Measurements from ENCODE around the gene COL20A1. TPM values are rescaled to one million over a fixed set of nuclear protein-coding genes. Genes with fewer than 3 reads are reported as not detected.

Gene COL20A1
- total and polyA plus RNA-seq, 4 donors: 0.06 to 0.09 TPM; not detected in 2

DNA sequence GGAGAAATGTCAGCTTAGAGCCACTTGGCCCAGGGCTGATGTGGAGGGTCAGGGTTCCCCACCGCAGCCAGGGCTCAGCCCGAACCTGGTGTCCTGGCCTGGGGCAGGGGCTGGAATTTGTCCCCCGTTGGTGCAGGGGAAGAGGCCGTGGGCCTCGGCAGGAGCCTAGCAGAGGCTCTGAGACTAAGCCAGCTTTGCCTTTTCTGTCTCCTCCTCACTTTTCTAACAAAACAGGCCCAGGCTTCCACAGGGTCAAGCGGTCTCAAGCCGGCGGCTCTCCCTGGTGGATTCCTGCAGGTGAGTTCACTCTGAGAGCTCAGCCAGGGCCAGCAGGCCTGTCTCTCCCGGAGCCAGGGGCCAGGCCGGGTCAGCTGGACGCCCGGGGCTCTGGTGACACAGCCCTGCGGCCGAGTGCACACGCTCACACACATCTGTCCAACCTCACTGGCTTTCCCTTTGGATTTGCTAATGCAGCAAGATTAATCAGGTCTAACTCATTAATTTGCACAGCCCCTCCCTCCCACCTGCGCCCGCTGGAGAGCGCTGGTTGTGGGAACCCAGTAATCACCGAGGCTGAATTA lies 71.1 kb downstream of the COL20A1 start:
- Histone ChIP-seq H3K27me3 (ENCODE audit: control insufficient read depth in 3 of 3, insufficient read depth in 3 of 3, low read length in 2 of 3) (peaks cover 0 to 34% (median 21%) of the 10 kb centered on the region in 3 donors), H3K4me3 (no peak overlapping the region), H3K9me3 (ENCODE audit: control insufficient read depth in 4 of 4, insufficient read depth in 3 of 4, low read length in 3 of 4) (peaks cover 0 to 1% (median 0%) of the 10 kb centered on the region in 4 donors), H3K27ac (ENCODE audit: low read depth in 1 of 2, low read length in 1 of 2) (no peak overlapping the region), H3K9ac (ENCODE audit: insufficient read depth in 1 of 2, low read length in 2 of 2) (no peak overlapping the region), H3K4me1 (ENCODE audit: control insufficient read depth in 5 of 5, insufficient read depth in 5 of 5, low read length in 5 of 5) (peaks cover 0 to 13% (median 0%) of the 10 kb centered on the region in 5 donors), H3K36me3 (ENCODE audit: control insufficient read depth in 4 of 4, insufficient read depth in 4 of 4, low read length in 4 of 4) (no peaks in the 10 kb centered on the region)
- DNase-seq: no peak
- no peak for TF ChIP-seq CTCF (IDR thresholded peaks at IDR 0.05; ENCODE audit: control extremely low read depth, extremely low read depth)
- 75 to 83% methylated on average over 19 of the region's 19 CpGs for WGBS, 2 donors
- ATAC-seq (ENCODE audit: insufficient read depth, low FRiP score): no peak

GRCh38 chr20:63364801-63365585 lies 72.0 kb downstream of the COL20A1 start:
- peaks cover 0 to 31% (median 21%) of the 10 kb centered on the region in 3 donors for H3K27me3 ChIP-seq (ENCODE audit: control insufficient read depth in 3 of 3, insufficient read depth in 3 of 3, low read length in 2 of 3)
- no peak overlapping the region for H3K27ac ChIP-seq (ENCODE audit: low read depth in 1 of 2, low read length in 1 of 2)
- H3K36me3 ChIP-seq (ENCODE audit: control insufficient read depth in 4 of 4, insufficient read depth in 4 of 4, low read length in 4 of 4): no peaks in the 10 kb centered on the region
- peaks cover 0 to 13% (median 0%) of the 10 kb centered on the region in 5 donors for H3K4me1 ChIP-seq (ENCODE audit: control insufficient read depth in 5 of 5, insufficient read depth in 5 of 5, low read length in 5 of 5)
- no peak for TF ChIP-seq CTCF (IDR thresholded peaks at IDR 0.05; ENCODE audit: control extremely low read depth, extremely low read depth)
- peaks cover 0 to 4% (median 0%) of the 10 kb centered on the region in 4 donors for H3K9me3 ChIP-seq (ENCODE audit: control insufficient read depth in 4 of 4, insufficient read depth in 3 of 4, low read length in 3 of 4)
- no peak overlapping the region for H3K4me3 ChIP-seq
- WGBS, 2 donors: 70 to 78% methylated on average over 20 of the region's 20 CpGs
- no peak for DNase-seq
- peak; percentile 10 for ATAC-seq (ENCODE audit: insufficient read depth, low FRiP score)
- H3K9ac ChIP-seq (ENCODE audit: insufficient read depth in 1 of 2, low read length in 2 of 2): no peak overlapping the region

- Histone ChIP-seq H3K9ac (ENCODE audit: insufficient read depth in 1 of 2, low read length in 2 of 2) (no peak overlapping the region), H3K4me1 (ENCODE audit: control insufficient read depth in 5 of 5, insufficient read depth in 5 of 5, low read length in 5 of 5) (peaks cover 0 to 10% (median 0%) of the 10 kb centered on the region in 5 donors), H3K4me3 (no peak overlapping the region), H3K9me3 (ENCODE audit: control insufficient read depth in 4 of 4, insufficient read depth in 3 of 4, low read length in 3 of 4) (peaks cover 0 to 4% (median 0%) of the 10 kb centered on the region in 4 donors), H3K27ac (ENCODE audit: low read depth in 1 of 2, low read length in 1 of 2) (no peak overlapping the region), H3K27me3 (ENCODE audit: control insufficient read depth in 3 of 3, insufficient read depth in 3 of 3, low read length in 2 of 3) (peaks cover 0 to 26% (median 20%) of the 10 kb centered on the region in 3 donors), H3K36me3 (ENCODE audit: control insufficient read depth in 4 of 4, insufficient read depth in 4 of 4, low read length in 4 of 4) (no peaks in the 10 kb centered on the region)
- ATAC-seq (ENCODE audit: insufficient read depth, low FRiP score): no peak
- DNase-seq: no peak
- no peak for TF ChIP-seq CTCF (IDR thresholded peaks at IDR 0.05; ENCODE audit: control extremely low read depth, extremely low read depth)
- 78 to 87% methylated on average over 22 of the region's 22 CpGs for WGBS, 2 donors
These were observed 72.8 kb downstream of the COL20A1 start for GRCh38 chr20:63365601-63366389.
